Neutrophil (primary cell): ENCODE data around the gene SLC17A4.

Experiments used
- H3K27ac ChIP-seq: fragments of 200-600 bp; sonication (generic); 2 replicates; pipeline ENCODE4 v1.5.1; 2016; ENCODE audit warnings: mild to moderate bottlenecking, moderate library complexity
- H3K27me3 ChIP-seq: fragments of 200-600 bp; sonication (generic); 2 replicates; pipeline ENCODE4 v1.6.0; 2016; ENCODE audit warnings: mild to moderate bottlenecking
- H3K36me3 ChIP-seq: fragments of 200-600 bp; sonication (generic); 2 replicates; pipeline ENCODE4 v1.5.1; 2017
- H3K4me1 ChIP-seq, 2 experiments: fragments of 200-600 bp in 1 of 2; sonication (generic) in 1 of 2; 1 replicate in 1 of 2; 2 replicates in 1 of 2; pipeline versions ENCODE4 v1.5.1 to v1.6.1; 2013 to 2016; ENCODE audit warnings: low read depth in 1 of 2, low read length in 1 of 2, mild to moderate bottlenecking in 1 of 2, moderate library complexity in 1 of 2; ENCODE audit not compliant: control insufficient read depth in 1 of 2, insufficient read depth in 1 of 2
- H3K4me3 ChIP-seq, 2 experiments: fragments of 200-600 bp in 1 of 2; sonication (generic) in 1 of 2; 1 replicate in 1 of 2; 2 replicates in 1 of 2; pipeline ENCODE4 v1.5.1; 2013 to 2016; ENCODE audit warnings: low read depth in 1 of 2, low read length in 1 of 2, mild to moderate bottlenecking in 1 of 2, moderate library complexity in 1 of 2
- H3K9me3 ChIP-seq: fragments of 200-600 bp; sonication (generic); 2 replicates; pipeline ENCODE4 v1.5.1; 2016
- TF ChIP-seq, protein P1 (sequence below): fragments of 200-600 bp; sonication (generic); IDR thresholded peaks from 2 replicates; pipeline ENCODE4 v1.5.1; 2016; ENCODE audit warnings: antibody characterized with exemption

Gene SLC17A4

DNA sequence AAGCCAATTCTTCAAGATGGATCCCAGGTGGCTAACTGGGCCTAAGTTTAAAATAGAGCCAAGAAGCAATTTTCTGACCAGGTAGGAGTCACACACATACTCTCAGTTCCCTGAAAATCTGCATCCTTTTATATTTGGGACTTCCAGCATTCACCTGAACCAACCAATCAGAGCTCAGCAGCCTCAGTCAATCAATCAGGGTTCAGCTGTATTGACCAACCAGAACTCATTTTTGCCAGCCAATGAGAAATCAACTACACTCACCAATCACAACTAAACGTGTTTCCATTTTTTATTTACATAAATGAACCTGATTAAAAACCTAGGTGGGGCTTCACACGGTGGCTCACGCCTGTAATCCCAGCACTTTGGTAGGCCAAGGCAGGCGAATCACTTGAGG, 37.5 kb downstream of the SLC17A4 start:
- Histone ChIP-seq H3K4me1 (no peaks in the 10 kb centered on the region), H3K36me3 (no peaks in the 10 kb centered on the region)
- TF ChIP-seq, protein P1, sequence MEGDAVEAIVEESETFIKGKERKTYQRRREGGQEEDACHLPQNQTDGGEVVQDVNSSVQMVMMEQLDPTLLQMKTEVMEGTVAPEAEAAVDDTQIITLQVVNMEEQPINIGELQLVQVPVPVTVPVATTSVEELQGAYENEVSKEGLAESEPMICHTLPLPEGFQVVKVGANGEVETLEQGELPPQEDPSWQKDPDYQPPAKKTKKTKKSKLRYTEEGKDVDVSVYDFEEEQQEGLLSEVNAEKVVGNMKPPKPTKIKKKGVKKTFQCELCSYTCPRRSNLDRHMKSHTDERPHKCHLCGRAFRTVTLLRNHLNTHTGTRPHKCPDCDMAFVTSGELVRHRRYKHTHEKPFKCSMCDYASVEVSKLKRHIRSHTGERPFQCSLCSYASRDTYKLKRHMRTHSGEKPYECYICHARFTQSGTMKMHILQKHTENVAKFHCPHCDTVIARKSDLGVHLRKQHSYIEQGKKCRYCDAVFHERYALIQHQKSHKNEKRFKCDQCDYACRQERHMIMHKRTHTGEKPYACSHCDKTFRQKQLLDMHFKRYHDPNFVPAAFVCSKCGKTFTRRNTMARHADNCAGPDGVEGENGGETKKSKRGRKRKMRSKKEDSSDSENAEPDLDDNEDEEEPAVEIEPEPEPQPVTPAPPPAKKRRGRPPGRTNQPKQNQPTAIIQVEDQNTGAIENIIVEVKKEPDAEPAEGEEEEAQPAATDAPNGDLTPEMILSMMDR = no peak

DNA sequence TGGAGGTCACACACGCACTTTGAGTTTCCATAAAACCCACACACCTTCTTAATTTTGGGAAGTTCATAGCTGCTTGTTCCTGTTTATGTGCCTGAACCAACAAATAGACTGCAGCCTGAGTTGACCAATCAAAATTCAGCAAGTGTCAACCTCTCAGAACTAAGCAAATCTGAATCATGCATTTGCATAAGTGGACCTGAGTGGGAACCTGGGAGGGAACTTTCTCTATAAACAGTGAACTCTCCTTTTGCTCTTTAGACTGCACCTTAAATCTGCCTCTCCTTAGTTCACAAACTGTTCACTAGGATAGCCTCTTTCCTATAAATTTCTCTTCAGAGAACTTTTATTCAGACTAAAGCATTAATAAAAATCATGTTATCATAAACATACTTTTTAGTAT, 39.4 kb downstream of the SLC17A4 start:
- no peak overlapping the region for H3K27ac ChIP-seq
- no peaks in the 10 kb centered on the region for H3K36me3 ChIP-seq
- no peaks in the 10 kb centered on the region for H3K9me3 ChIP-seq
- no peaks in the 10 kb centered on the region for H3K4me1 ChIP-seq
- H3K27me3 ChIP-seq = no peaks in the 10 kb centered on the region
- no peak overlapping the region for H3K4me3 ChIP-seq
- TF ChIP-seq, protein P1 = no peak

More for the DNA sequence above, 37.5 kb downstream of the SLC17A4 start:
- H3K4me3 ChIP-seq = no peak overlapping the region
- no peak overlapping the region for H3K27ac ChIP-seq
- H3K9me3 ChIP-seq = no peaks in the 10 kb centered on the region
- H3K27me3 ChIP-seq = no peaks in the 10 kb centered on the region

DNA sequence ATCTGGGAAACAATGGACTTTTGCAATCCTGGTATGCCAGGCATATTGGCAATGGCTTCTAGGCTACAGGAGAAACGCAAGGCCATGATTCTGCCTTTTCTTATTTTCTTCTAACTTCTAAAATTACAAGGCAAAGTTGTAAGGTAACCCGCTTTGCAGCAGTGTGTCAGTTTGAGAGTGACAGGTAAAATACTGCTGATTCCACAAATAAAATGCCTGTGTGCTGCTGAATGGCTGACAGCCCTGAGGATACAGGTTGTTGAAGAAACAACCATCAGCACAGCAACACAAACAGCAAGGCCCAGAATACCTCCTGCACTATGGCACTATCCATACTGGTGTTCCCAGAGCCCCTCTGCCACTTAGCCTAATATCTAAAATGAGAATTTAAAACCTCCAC, 40.2 kb downstream of the SLC17A4 start:
- Histone ChIP-seq H3K9me3 (no peaks in the 10 kb centered on the region), H3K4me1 (no peaks in the 10 kb centered on the region), H3K27ac (no peak overlapping the region), H3K36me3 (no peaks in the 10 kb centered on the region), H3K4me3 (no peak overlapping the region), H3K27me3 (no peaks in the 10 kb centered on the region)
- TF ChIP-seq, protein P1 = no peak

DNA sequence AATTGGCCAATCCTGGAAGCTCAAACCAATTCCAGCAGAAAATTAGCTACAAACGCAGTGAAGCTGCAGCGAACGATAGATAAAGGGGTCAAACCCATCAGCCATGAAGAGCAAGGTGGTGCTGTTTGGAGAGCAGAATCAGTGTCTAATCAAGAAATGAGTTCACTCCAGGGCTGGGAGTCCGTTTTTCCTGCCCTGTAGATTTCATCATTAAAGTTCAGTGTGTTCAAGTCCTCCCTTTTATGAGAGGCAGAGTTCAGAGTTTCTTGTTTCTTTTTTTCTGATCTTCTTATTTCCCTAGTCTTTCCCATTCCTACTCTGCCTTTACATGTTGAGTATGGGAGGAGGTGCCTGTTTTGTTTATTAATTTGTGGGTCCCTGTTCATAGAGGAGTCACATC, 46.9 kb downstream of the SLC17A4 start:
- no peaks in the 10 kb centered on the region for H3K27me3 ChIP-seq
- no peaks in the 10 kb centered on the region for H3K36me3 ChIP-seq
- H3K4me1 ChIP-seq = no peaks in the 10 kb centered on the region
- H3K27ac ChIP-seq = no peak overlapping the region
- no peak overlapping the region for H3K4me3 ChIP-seq
- H3K9me3 ChIP-seq = no peaks in the 10 kb centered on the region
- TF ChIP-seq, protein P1 = no peak

DNA sequence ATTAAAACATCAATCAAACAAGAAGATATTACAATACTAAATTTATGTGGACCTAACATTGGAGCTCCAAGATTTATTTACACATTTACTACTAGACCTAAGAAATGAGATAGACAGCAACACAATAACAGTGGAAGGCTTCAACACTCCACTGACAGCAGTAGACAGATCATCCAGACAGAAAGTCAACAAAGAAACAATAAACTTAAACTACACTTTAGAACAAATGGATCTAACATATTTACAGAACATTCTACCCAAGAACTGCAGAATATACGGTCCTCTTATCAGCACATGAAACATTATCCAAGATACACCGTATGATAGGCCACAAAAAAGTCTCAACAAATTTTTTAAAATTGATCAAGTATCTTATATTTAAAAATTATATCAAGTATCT, 50.3 kb downstream of the SLC17A4 start:
- Histone ChIP-seq H3K36me3 (no peaks in the 10 kb centered on the region), H3K9me3 (no peaks in the 10 kb centered on the region), H3K27me3 (no peaks in the 10 kb centered on the region), H3K4me1 (no peaks in the 10 kb centered on the region), H3K27ac (no peak overlapping the region), H3K4me3 (no peak overlapping the region)
- TF ChIP-seq, protein P1 = no peak

DNA sequence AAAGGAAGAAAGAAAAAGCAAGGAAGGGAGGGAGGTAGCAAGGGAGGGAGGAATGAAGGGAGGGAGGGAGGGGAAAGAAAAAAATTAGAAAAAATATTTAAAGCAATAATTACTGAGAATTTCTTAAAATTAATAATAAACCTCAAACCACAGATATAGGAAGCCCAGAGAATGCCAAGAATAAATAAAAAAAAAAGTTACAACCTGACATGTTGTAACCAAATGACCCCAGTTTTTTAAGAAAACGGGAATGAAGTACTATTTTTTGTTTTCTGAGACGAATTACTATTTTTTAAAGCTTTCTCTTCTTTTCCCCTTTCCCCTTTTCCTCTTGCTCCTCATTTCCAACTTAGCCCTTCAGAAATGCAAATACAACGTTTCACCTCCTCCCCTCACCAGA, 60.7 kb downstream of the SLC17A4 start:
- no peaks in the 10 kb centered on the region for H3K27me3 ChIP-seq
- TF ChIP-seq, protein P1 = no peak
- H3K9me3 ChIP-seq = no peaks in the 10 kb centered on the region

More for the DNA sequence above, 60.7 kb downstream of the SLC17A4 start:
- Histone ChIP-seq H3K36me3 (no peaks in the 10 kb centered on the region), H3K27ac (no peak overlapping the region), H3K4me3 (no peak overlapping the region), H3K4me1 (no peaks in the 10 kb centered on the region)
